ENCODE measurements around the gene C14orf119. TPM values are rescaled to one million over a fixed set of nuclear protein-coding genes. Genes with fewer than 3 reads are reported as not detected.

C14orf119 gene
- total and polyA plus RNA-seq, 9 of the 15 experiments (the other 6 are each of a cell fraction or from before 2014, with no cell fraction given) = 36.7 to 251 (median 51.8) TPM

DNA sequence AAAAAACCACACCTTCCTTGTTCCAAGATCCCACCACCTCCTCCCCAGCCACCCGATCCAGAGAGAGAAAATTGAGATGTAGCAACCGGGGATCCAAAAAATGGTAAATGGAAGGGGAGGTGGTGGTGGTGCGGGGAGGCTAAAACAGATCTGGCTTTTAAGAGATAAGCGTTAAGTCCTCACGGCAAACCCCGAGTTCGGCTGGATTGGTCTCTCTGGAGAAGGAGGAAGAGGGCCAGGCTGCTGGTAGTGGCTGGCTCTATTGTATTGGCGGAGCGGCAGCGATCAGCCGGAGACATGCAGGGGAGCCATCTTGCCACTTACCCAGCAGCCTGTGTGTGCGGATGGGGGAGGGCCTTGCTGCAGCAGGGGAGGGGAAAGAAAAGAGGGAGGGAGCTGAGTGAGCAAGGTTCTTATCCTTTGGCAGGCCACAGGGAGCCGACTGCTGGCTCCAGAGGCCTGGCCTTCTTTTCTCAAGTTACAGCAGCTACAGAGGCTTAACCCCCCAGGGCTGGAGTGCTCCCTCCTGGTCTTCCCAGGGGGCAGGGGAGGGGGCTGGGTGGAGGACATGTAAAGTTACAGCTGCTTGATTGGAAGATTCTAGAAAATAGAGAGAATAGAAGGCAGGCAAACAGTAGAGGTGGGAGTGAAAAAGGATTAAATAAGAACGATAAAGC is 23.9 kb upstream of the C14orf119 start (continued):
- TF ChIP-seq ZNF232 (CRISPR knock-in tag; IDR thresholded peaks at IDR 0.05) = no peak
- TF ChIP-seq TCF7 (IDR thresholded peaks at IDR 0.05; ENCODE audit: borderline replicate concordance) = 0 out of 2 replicates have a peak, but pooled peaks have one; percentile 45
- peak; percentile 79 for TF ChIP-seq POLR2H (tag; IDR thresholded peaks at IDR 0.05; ENCODE audit: low read depth)
- no peak for TF ChIP-seq SOX6 (IDR thresholded peaks at IDR 0.05)
- TF ChIP-seq ESRRB (CRISPR knock-in tag; IDR thresholded peaks at IDR 0.05; ENCODE audit: borderline replicate concordance) = no peak
- no peak for TF ChIP-seq FOXJ2 (tag; IDR thresholded peaks at IDR 0.05)
- no peak; a peak in 1 of 4 replicates for TF ChIP-seq FOXA3 (CRISPR knock-in tag; conservative IDR thresholded peaks at IDR 0.05 in 1 of 2, IDR thresholded peaks at IDR 0.05 in 1 of 2)
- peak; percentile 41; the same call in 1 of the 2 replicates for TF ChIP-seq LARP7 (IDR thresholded peaks at IDR 0.05)
- TF ChIP-seq TAF1 (IDR thresholded peaks at IDR 0.05; ENCODE audit: control insufficient read depth, extremely low read depth, insufficient read depth, low read length, severe bottlenecking) = peak; percentile 97
- no peak for TF ChIP-seq SRF (CRISPR knock-in tag; IDR thresholded peaks at IDR 0.05)
- no peak for TF ChIP-seq ZNF766 (CRISPR knock-in tag; conservative IDR thresholded peaks at IDR 0.05)
- TF ChIP-seq STAT5A (IDR thresholded peaks at IDR 0.05; ENCODE audit: borderline replicate concordance, low read length) = no peak
- TF ChIP-seq, protein P1, sequence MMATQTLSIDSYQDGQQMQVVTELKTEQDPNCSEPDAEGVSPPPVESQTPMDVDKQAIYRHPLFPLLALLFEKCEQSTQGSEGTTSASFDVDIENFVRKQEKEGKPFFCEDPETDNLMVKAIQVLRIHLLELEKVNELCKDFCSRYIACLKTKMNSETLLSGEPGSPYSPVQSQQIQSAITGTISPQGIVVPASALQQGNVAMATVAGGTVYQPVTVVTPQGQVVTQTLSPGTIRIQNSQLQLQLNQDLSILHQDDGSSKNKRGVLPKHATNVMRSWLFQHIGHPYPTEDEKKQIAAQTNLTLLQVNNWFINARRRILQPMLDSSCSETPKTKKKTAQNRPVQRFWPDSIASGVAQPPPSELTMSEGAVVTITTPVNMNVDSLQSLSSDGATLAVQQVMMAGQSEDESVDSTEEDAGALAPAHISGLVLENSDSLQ (IDR thresholded peaks at IDR 0.05) = 0 out of 2 replicates have a peak, but pooled peaks have one; percentile 16
- TF ChIP-seq ZKSCAN8 (CRISPR knock-in tag; IDR thresholded peaks at IDR 0.05) = no peak
- peak; percentile 48 for TF ChIP-seq DPF2 (IDR thresholded peaks at IDR 0.05)
- TF ChIP-seq ETS2 (tag; IDR thresholded peaks at IDR 0.05; ENCODE audit: borderline replicate concordance, poor library complexity, severe bottlenecking) = no peak
- no peak for TF ChIP-seq ZNF583 (CRISPR knock-in tag; IDR thresholded peaks at IDR 0.05)
- no peak for TF ChIP-seq CHD4 (IDR thresholded peaks at IDR 0.05; ENCODE audit: insufficient read depth, insufficient replicate concordance, low read depth, low read length, poor library complexity, severe bottlenecking)
- TF ChIP-seq ETV5 (CRISPR knock-in tag; IDR thresholded peaks at IDR 0.05; ENCODE audit: low read depth) = no peak
- peak; percentile 32 for TF ChIP-seq HNRNPLL (IDR thresholded peaks at IDR 0.05; ENCODE audit: low read depth, low read length, poor library complexity, severe bottlenecking)
- TF ChIP-seq SAP30 (IDR thresholded peaks at IDR 0.05; ENCODE audit: borderline replicate concordance, insufficient read depth, low read depth, low read length, poor library complexity, severe bottlenecking) = no peak
- peak; percentile 28 for TF ChIP-seq NUFIP1 (IDR thresholded peaks at IDR 0.05; ENCODE audit: partially characterized antibody)
- TF ChIP-seq ZC3H11A (IDR thresholded peaks at IDR 0.05; ENCODE audit: low read depth, low read length) = no peak
- TF ChIP-seq KLF16 (IDR thresholded peaks at IDR 0.05) = no peak
- TF ChIP-seq, protein P2, sequence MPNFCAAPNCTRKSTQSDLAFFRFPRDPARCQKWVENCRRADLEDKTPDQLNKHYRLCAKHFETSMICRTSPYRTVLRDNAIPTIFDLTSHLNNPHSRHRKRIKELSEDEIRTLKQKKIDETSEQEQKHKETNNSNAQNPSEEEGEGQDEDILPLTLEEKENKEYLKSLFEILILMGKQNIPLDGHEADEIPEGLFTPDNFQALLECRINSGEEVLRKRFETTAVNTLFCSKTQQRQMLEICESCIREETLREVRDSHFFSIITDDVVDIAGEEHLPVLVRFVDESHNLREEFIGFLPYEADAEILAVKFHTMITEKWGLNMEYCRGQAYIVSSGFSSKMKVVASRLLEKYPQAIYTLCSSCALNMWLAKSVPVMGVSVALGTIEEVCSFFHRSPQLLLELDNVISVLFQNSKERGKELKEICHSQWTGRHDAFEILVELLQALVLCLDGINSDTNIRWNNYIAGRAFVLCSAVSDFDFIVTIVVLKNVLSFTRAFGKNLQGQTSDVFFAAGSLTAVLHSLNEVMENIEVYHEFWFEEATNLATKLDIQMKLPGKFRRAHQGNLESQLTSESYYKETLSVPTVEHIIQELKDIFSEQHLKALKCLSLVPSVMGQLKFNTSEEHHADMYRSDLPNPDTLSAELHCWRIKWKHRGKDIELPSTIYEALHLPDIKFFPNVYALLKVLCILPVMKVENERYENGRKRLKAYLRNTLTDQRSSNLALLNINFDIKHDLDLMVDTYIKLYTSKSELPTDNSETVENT (CRISPR knock-in tag; IDR thresholded peaks at IDR 0.05) = peak; percentile 61; the same call in 1 of the 2 replicates
- no peak for TF ChIP-seq SRSF1 (IDR thresholded peaks at IDR 0.05; ENCODE audit: low read depth, low read length)

Measured in K562 (cell line).